ENCODE data around the gene ARID1B.

Gene ARID1B

GRCh38 chr6:156999762-157000161 is 222.6 kb downstream of the ARID1B start:
- no peak for DNase-seq

- DNase-seq: no peak
These were observed 224.5 kb downstream of the ARID1B start for GRCh38 chr6:157001716-157002115.

- DNase-seq: no peak
These were observed 225.6 kb downstream of the ARID1B start for GRCh38 chr6:157002774-157003173.

DNA sequence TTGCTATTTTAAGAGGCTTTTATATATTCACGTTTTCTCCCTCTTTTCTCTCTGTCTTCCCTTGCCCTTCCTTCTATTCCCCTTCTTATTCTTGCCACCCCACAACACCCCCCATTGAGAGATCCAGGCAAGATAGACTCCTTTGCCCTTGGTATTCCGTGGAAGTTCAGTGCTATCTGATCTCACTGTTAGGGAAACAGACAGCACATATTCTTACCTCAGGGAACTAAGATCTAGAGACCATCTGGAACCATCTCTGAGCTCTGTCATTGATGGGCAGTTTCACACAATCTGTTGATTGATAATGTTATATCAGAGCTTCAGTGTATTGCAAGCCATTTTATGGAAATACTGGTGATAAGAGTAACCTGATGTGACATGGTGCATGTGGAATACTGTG is 228.8 kb downstream of the ARID1B start:
- DNase-seq: no peak

DNA sequence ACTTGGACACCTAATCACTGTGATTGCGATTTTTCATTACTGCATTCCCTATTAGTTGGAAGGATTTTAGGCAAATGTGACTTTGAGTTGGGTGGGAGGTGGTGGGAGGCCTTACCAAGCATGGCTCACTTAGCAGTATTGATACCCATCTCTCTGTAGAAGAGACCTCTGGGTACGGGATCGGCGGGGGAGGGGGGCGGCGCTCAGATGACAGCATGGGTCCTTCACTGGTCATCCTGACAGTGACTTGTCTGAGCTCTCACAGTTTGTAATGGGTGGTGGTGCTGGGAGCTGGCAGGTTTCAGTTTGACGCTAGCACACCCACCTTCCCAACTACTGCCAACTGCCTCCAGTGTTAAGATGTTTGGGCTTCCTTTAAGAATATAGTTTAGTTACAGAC is 231.4 kb downstream of the ARID1B start:
- no peak for DNase-seq

GRCh38 chr6:157012355-157012754 is 235.2 kb downstream of the ARID1B start:
- DNase-seq: no peak

- no peak for DNase-seq
These were observed 236.6 kb downstream of the ARID1B start for GRCh38 chr6:157013649-157014304.

- DNase-seq: no peak
These were observed 237.7 kb downstream of the ARID1B start for GRCh38 chr6:157014871-157015270.

GRCh38 chr6:157017022-157017421 is 239.8 kb downstream of the ARID1B start:
- DNase-seq: no peak

- no peak for DNase-seq
These were observed 240.7 kb downstream of the ARID1B start for GRCh38 chr6:157017861-157018260.

- DNase-seq: no peak
These were observed 242.0 kb downstream of the ARID1B start for GRCh38 chr6:157019115-157019641.

DNA sequence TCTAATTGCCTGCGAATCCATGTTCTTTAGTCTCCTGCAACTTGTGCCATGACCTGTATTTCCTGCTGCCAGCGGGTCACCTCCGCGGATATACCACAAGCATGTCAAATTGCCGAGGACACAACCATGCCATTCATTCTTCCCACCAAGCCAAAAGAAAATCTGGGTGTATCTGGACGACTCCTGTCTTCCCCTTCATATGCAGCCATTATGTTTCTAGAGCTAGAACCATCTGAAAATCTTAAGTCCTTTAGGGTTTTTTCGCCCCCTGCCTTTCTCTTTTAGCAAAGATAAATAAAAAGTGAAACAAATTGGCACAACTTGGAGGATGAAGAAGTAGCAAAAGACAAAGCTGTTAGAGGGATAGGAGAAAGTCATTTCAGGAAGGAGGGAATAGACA is 242.6 kb downstream of the ARID1B start:
- DNase-seq: no peak

DNA sequence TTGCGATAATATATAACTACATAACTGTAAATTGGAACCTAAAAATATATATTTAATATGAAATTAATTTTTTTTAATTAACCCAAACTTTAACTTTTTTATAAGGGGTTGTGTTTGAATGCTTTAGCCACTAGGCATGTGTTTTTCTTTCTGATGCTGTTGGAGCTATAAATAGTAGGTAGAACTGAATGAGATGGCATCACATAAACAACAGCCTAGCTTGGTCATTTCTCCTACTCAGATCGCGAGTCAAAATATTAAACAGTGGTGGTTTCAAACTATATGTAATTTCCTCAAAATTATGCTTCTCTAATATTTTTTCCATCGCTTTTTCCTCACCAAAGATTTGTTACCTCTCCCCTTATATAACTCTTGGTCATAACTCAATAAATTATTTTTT is 243.2 kb downstream of the ARID1B start:
- DNase-seq: no peak

DNA sequence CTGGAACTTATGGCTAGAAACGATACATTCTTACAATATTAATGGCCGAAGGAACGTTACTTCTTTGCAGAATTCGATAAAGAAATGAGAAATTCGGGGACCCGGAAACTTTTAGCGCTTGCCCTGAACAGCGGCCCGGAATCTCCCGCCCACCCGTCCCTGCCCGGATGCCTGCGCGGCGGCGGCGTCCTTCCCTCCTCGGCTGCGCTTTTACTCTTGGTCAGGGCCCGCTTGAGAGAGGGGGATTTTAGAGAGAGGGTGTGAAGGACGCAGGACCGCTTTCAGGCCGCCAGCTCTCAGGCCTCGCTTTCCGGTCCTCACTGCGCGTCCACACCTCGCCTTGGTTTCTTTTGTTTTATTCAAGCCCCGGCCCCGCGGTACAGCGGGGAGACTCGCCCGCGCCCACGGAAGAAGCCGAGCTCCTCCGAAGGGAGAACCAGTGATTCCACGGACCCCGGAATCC is 243.7 kb downstream of the ARID1B start:
- peak in 1 of 2 experiments; percentile 54 for DNase-seq

- peak; percentile 85 to 87 for DNase-seq
These were observed 244.3 kb downstream of the ARID1B start for GRCh38 chr6:157021344-157021992.

DNA sequence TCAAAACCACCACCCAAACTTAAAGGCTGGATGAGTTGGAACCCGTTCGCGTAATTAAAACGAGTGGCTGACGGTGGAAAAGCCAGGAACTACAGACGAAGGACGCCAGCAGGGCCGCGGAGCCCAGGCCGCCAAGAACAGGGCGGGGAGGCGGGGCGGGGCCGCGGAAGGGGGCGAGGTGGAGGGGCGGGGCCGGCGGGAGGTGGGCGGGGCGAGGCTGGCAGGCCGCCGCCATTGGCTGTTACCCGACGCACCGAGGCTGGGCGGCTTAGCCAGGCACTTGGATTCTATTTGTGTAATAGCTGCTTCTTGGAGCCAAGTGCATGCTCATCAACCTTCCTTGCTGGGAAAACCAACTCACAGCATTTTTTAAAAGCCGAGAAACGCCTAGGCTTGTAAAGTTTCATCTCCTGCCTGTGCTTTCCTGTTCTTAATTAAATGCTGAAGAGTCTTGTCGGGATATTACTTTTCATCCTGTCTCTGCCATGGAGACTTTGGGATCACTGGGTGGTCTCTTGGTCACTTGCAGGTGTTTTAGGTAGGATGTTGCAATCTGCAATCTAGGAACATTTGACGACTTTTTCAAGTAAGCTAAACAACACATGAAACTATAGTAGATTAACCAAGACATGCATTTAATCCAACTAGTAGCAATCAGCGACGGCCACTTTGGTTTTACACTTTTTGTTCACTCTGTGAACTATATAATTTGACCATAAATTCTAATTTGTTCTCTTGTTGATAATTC is 245.0 kb downstream of the ARID1B start:
- peak; percentile 76 to 86 for DNase-seq

GRCh38 chr6:157023958-157024357 is 246.8 kb downstream of the ARID1B start:
- DNase-seq: no peak

DNA sequence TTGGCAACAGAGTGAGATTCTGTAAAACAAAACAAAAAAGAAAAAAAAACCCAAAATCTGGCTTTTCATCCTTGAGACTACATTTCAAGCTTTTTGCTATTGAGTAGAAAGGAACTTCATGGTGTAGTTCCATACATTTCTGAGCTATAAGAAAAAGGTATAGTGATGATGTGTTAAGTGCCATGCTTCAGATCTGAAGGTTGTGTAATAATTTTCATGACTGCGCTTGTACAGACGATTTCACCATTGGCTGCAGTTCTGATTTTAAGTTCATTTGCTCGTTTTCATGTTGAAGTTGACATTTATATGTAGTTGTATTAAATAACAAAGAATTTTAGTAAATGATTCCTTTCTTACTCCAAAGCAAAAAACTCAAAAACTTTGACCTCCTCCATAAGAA is 247.6 kb downstream of the ARID1B start:
- no peak for DNase-seq

DNA sequence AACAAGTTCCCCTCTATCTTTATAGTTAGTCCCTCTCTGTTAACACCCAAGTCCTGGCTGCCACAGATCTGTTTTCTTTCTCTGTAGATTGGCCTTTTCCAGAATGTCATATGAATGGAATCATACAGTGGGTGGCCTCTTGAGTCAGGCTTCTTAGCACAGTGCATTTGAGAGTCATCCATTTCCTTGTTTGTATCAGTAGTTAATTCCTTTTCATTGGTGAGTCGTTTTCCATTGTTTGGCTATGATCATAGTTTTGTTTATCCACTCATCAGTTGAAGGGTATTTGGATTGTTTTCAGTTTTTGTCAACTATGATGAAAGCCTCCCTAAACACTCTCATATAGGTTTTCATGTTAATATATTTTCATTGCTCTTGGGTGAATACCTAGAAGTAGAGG is 248.3 kb downstream of the ARID1B start:
- no peak for DNase-seq

GRCh38 chr6:157029980-157030690 is 253.0 kb downstream of the ARID1B start:
- DNase-seq: no peak

GRCh38 chr6:157030755-157031154 is 253.6 kb downstream of the ARID1B start:
- DNase-seq: no peak

- no peak for DNase-seq
These were observed 255.7 kb downstream of the ARID1B start for GRCh38 chr6:157032923-157033322.
